ENCODE measurements around the gene DAB2. TPM values are rescaled to one million over a fixed set of nuclear protein-coding genes. Genes with fewer than 3 reads are reported as not detected.

Gene DAB2
- total RNA-seq, 1 experiment from 2014 or later = 135 TPM

GRCh38 chr5:39413771-39414170 is 11.0 kb downstream of the DAB2 start:
- no peak overlapping the region for H3K27ac Mint-ChIP-seq (ENCODE audit: unreplicated experiment)
- no peaks in the 10 kb centered on the region for H3K36me3 ChIP-seq (ENCODE audit: control insufficient read depth, insufficient read depth, low read length)
- no peaks in the 10 kb centered on the region for H3K9me3 ChIP-seq
- H3K4me1 ChIP-seq = peaks cover 70% of the 10 kb centered on the region
- H3K4me1 Mint-ChIP-seq (ENCODE audit: low read depth, unreplicated experiment) = peaks cover 51% of the 10 kb centered on the region
- no peak overlapping the region for H3K4me3 Mint-ChIP-seq (ENCODE audit: unreplicated experiment)
- TF ChIP-seq CTCF (IDR thresholded peaks at IDR 0.05; ENCODE audit: insufficient read depth in 1 of 2, low read depth in 1 of 2, low read length in 1 of 2, severe bottlenecking in 1 of 2, unreplicated experiment in 1 of 2) = no peak
- ChIA-PET POLR2A (interaction anchor here (0.9 kb wide), 1 partner anchor 11 kb away, joined by 3 read pairs; the partner anchor contains the start of gene DAB2), CTCF (no interaction called here)
- intact Hi-C loops (cut with micrococcal nuclease; ENCODE audit: unreplicated experiment) = no loop called here
- no peak for DNase-seq
- no peak overlapping the region for H3K4me3 ChIP-seq (ENCODE audit: low read depth, low read length)
- no peaks in the 10 kb centered on the region for H3K27me3 Mint-ChIP-seq (ENCODE audit: insufficient read depth, unreplicated experiment)
- no peaks in the 10 kb centered on the region for H3K27me3 ChIP-seq (replicated peaks; ENCODE audit: control insufficient read depth, insufficient read depth, low read length)
- no TSS peak for BruUV-seq (replicated peaks)
- H3K9me3 Mint-ChIP-seq (ENCODE audit: unreplicated experiment) = no peaks in the 10 kb centered on the region
- peaks cover 53% of the 10 kb centered on the region for H3K36me3 Mint-ChIP-seq (ENCODE audit: insufficient read depth, unreplicated experiment)

GRCh38 chr5:39412721-39413394 is 11.9 kb downstream of the DAB2 start:
- Histone ChIP-seq H3K36me3 (ENCODE audit: control insufficient read depth, insufficient read depth, low read length) (no peaks in the 10 kb centered on the region), H3K9me3 (no peaks in the 10 kb centered on the region), H3K4me3 (ENCODE audit: low read depth, low read length) (no peak overlapping the region), H3K4me1 (peaks cover 61% of the 10 kb centered on the region), H3K27me3 (replicated peaks; ENCODE audit: control insufficient read depth, insufficient read depth, low read length) (no peaks in the 10 kb centered on the region)
- no peaks in the 10 kb centered on the region for H3K9me3 Mint-ChIP-seq (ENCODE audit: unreplicated experiment)
- peak overlapping the region; percentile 57 for H3K27ac Mint-ChIP-seq (ENCODE audit: unreplicated experiment)
- no TSS peak for BruUV-seq (replicated peaks)
- H3K36me3 Mint-ChIP-seq (ENCODE audit: insufficient read depth, unreplicated experiment) = peaks cover 58% of the 10 kb centered on the region
- TF ChIP-seq CTCF (IDR thresholded peaks at IDR 0.05; ENCODE audit: insufficient read depth in 1 of 2, low read depth in 1 of 2, low read length in 1 of 2, severe bottlenecking in 1 of 2, unreplicated experiment in 1 of 2) = no peak
- intact Hi-C loops (cut with micrococcal nuclease; ENCODE audit: unreplicated experiment) = no loop called here
- no peak overlapping the region for H3K4me3 Mint-ChIP-seq (ENCODE audit: unreplicated experiment)
- ChIA-PET CTCF (no interaction called here), POLR2A (interaction anchor here (0.6 to 0.9 kb wide), 2 partner anchors 11 to 12 kb away, joined by 3 to 4 read pairs; partner anchors contain the start of gene DAB2)
- no peak for DNase-seq
- H3K27me3 Mint-ChIP-seq (ENCODE audit: insufficient read depth, unreplicated experiment) = no peaks in the 10 kb centered on the region
- H3K4me1 Mint-ChIP-seq (ENCODE audit: low read depth, unreplicated experiment) = peaks cover 51% of the 10 kb centered on the region

- Histone ChIP-seq H3K4me3 (ENCODE audit: low read depth, low read length) (no peak overlapping the region), H3K4me1 (peaks cover 55% of the 10 kb centered on the region), H3K9me3 (no peaks in the 10 kb centered on the region), H3K27me3 (replicated peaks; ENCODE audit: control insufficient read depth, insufficient read depth, low read length) (no peaks in the 10 kb centered on the region), H3K36me3 (ENCODE audit: control insufficient read depth, insufficient read depth, low read length) (no peaks in the 10 kb centered on the region)
- DNase-seq = no peak
- BruUV-seq (replicated peaks) = no TSS peak
- Mint-ChIP-seq H3K4me3 (ENCODE audit: unreplicated experiment) (no peak overlapping the region), H3K27ac (ENCODE audit: unreplicated experiment) (no peak overlapping the region), H3K27me3 (ENCODE audit: insufficient read depth, unreplicated experiment) (no peaks in the 10 kb centered on the region), H3K36me3 (ENCODE audit: insufficient read depth, unreplicated experiment) (peaks cover 59% of the 10 kb centered on the region), H3K4me1 (ENCODE audit: low read depth, unreplicated experiment) (peaks cover 43% of the 10 kb centered on the region), H3K9me3 (ENCODE audit: unreplicated experiment) (no peaks in the 10 kb centered on the region)
- ChIA-PET POLR2A (no interaction called here), CTCF (interaction anchor here (1.3 kb wide), 1 partner anchor 11 kb away, joined by 3 read pairs; no protein-coding TSS in a partner anchor)
- intact Hi-C loops (cut with micrococcal nuclease; ENCODE audit: unreplicated experiment) = no loop called here
- TF ChIP-seq CTCF (IDR thresholded peaks at IDR 0.05; ENCODE audit: insufficient read depth in 1 of 2, low read depth in 1 of 2, low read length in 1 of 2, severe bottlenecking in 1 of 2, unreplicated experiment in 1 of 2) = no peak
These were observed 12.8 kb downstream of the DAB2 start for GRCh38 chr5:39411985-39412384.
